Gastrocnemius medialis (tissue), 4 donors: ENCODE measurements around the gene CHCHD3. TPM values are rescaled to one million over a fixed set of nuclear protein-coding genes. Genes with fewer than 3 reads are reported as not detected.

Experiments used
- ATAC-seq, 2 donors: fragments of 150-250 bp; one replicate each; pipeline ENCODE4 v1.9.1; 2016
- DNase-seq, 2 donors: peaks; one replicate each; pipeline ENCODE4 v3.0.0-alpha.2; 2019
- H3K27ac ChIP-seq, 4 donors: fragments of 200-600 bp; sonication (generic); 1 replicate in 1 of 4; 2 replicates in 3 of 4; pipeline ENCODE4 v1.5.1; 2016 to 2018; ENCODE audit warnings: mild to moderate bottlenecking in 2 of 4, moderate library complexity in 1 of 4
- H3K27me3 ChIP-seq, 3 donors: fragments of 200-600 bp; sonication (generic) in 2 of 3; 1 replicate in 1 of 3; 2 replicates in 2 of 3; pipeline versions ENCODE4 v1.5.1 to v1.6.0; 2016 to 2019; ENCODE audit warnings: mild to moderate bottlenecking in 1 of 3, moderate library complexity in 1 of 3
- H3K36me3 ChIP-seq, 2 donors: fragments of 200-600 bp; sonication (generic) in 1 of 2; one replicate each; pipeline ENCODE4 v1.5.1; 2017 to 2018
- H3K4me1 ChIP-seq, 2 donors: fragments of 200-600 bp; sonication (generic) in 1 of 2; one replicate each; pipeline ENCODE4 v1.5.1; 2016 to 2017; ENCODE audit warnings: mild to moderate bottlenecking in 2 of 2
- H3K4me3 ChIP-seq, 4 donors: fragments of 200-600 bp; sonication (generic) in 3 of 4; 1 replicate in 1 of 4; 2 replicates in 3 of 4; pipeline ENCODE4 v1.5.1; 2016 to 2019; ENCODE audit warnings: mild to moderate bottlenecking in 2 of 4
- H3K9me3 ChIP-seq, 3 donors: fragments of 200-600 bp; sonication (generic) in 2 of 3; 1 replicate in 1 of 3; 2 replicates in 2 of 3; pipeline ENCODE4 v1.5.1; 2016 to 2019
- POLR2A ChIP-seq, 2 donors: fragments of 450-650 bp; IDR thresholded peaks; one replicate each; pipeline ENCODE4 v1.6.1; 2017; ENCODE audit warnings: antibody characterized with exemption in 2 of 2, mild to moderate bottlenecking in 2 of 2, moderate library complexity in 2 of 2
- in situ Hi-C, 4 donors: fragments of 200-750 bp; cut with MboI; loops; one replicate each; pipeline versions ENCODE4 v1.15.0 to v1.8.0; 2017; ENCODE audit warnings: low sequenced_read_pairs in 4 of 4
- intact Hi-C: fragments of 100-400 bp; cut with DNase I; formaldehyde crosslinking; loops from one replicate; pipeline ENCODE4 v1.15.1; 2023; ENCODE audit warnings: low total_unique reads
- total RNA-seq, 4 donors: library from RNA; depleted of rRNA; stranded (reverse); fragments of >200 nt; gene quantifications; one replicate each; pipeline versions ENCODE4 v1.1.0 to v1.2.3, GENCODE V29; 2016
- TF ChIP-seq, protein P1 (sequence below), 5 experiments: fragments of 450-650 bp in 3 of 5; fragments of 200-600 bp in 2 of 5; sonication (generic) in 2 of 5; IDR thresholded peaks in 4 of 5; conservative IDR thresholded peaks in 1 of 5; 1 replicate in 4 of 5; 2 replicates in 1 of 5; pipeline ENCODE4 v1.5.1; 2016 to 2019; ENCODE audit warnings: antibody characterized with exemption in 5 of 5, mild to moderate bottlenecking in 3 of 5, moderate library complexity in 3 of 5

Gene CHCHD3
- total RNA-seq, 4 donors from 2014 or later, result 110 to 177 (median 131) TPM

DNA sequence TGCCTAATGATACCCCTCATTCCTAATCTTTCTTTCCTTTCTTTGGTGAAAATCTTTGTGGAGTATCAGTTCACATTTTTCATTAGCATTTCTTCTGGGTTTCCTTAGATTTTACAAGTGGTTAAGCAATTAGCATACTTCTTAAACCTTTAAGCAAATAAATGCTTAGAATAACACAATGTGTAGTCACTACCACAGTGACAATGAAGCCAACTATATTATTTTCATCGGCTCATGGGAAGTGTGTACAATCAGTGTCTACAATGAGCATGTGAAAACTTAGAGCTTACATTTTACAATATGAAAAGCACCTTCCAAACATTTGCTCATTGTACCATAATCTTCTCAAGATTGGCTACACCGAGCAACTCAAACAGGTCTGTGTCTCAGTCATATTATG, 329.5 kb downstream of the CHCHD3 start:
- intact Hi-C loops, result no loop called here
- DNase-seq (no peak), ATAC-seq (no peak)
- H3K4me1 ChIP-seq, result peaks cover 5 to 8% of the 10 kb centered on the region in 2 donors
- TF ChIP-seq, protein P1, sequence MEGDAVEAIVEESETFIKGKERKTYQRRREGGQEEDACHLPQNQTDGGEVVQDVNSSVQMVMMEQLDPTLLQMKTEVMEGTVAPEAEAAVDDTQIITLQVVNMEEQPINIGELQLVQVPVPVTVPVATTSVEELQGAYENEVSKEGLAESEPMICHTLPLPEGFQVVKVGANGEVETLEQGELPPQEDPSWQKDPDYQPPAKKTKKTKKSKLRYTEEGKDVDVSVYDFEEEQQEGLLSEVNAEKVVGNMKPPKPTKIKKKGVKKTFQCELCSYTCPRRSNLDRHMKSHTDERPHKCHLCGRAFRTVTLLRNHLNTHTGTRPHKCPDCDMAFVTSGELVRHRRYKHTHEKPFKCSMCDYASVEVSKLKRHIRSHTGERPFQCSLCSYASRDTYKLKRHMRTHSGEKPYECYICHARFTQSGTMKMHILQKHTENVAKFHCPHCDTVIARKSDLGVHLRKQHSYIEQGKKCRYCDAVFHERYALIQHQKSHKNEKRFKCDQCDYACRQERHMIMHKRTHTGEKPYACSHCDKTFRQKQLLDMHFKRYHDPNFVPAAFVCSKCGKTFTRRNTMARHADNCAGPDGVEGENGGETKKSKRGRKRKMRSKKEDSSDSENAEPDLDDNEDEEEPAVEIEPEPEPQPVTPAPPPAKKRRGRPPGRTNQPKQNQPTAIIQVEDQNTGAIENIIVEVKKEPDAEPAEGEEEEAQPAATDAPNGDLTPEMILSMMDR (IDR thresholded peaks at IDR 0.05 in 4 of 5, conservative IDR thresholded peaks at IDR 0.05 in 1 of 5), result no peak
- TF ChIP-seq POLR2A (IDR thresholded peaks at IDR 0.05), result no peak
- no peak overlapping the region for H3K4me3 ChIP-seq
- no peak overlapping the region for H3K27ac ChIP-seq
- no peaks in the 10 kb centered on the region for H3K27me3 ChIP-seq
- H3K36me3 ChIP-seq, result no peaks in the 10 kb centered on the region
- no peaks in the 10 kb centered on the region for H3K9me3 ChIP-seq
- in situ Hi-C loops, result no loop called here

DNA sequence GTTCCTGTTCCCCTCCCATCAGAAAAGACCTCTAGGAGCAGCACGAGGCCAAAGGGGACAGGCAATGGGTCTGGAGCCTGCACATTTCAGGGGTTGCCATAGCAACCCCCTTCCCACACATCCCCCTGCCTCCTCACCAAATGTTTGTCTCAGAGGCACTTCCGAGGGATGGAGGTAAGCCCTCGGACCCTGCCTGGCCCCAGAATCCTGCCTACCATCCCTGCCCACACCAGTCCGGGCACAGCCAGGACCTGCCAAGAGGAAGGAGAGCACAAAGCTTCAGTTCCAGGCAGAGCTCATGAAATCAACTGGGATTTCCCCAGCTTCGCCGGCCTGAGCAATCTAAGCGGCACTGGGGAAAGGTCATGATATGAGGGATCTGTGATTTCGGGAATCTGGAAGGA, 330.6 kb downstream of the CHCHD3 start:
- no peak for TF ChIP-seq POLR2A (IDR thresholded peaks at IDR 0.05)
- TF ChIP-seq, protein P1 (IDR thresholded peaks at IDR 0.05 in 4 of 5, conservative IDR thresholded peaks at IDR 0.05 in 1 of 5), result no peak
- Histone ChIP-seq H3K36me3 (no peaks in the 10 kb centered on the region), H3K27ac (no peak overlapping the region), H3K4me1 (peaks cover 5 to 8% of the 10 kb centered on the region in 2 donors), H3K9me3 (no peaks in the 10 kb centered on the region), H3K4me3 (no peak overlapping the region), H3K27me3 (no peaks in the 10 kb centered on the region)
- in situ Hi-C loops, result no loop called here
- intact Hi-C loops, result no loop called here
- DNase-seq, result no peak
- ATAC-seq, result no peak

DNA sequence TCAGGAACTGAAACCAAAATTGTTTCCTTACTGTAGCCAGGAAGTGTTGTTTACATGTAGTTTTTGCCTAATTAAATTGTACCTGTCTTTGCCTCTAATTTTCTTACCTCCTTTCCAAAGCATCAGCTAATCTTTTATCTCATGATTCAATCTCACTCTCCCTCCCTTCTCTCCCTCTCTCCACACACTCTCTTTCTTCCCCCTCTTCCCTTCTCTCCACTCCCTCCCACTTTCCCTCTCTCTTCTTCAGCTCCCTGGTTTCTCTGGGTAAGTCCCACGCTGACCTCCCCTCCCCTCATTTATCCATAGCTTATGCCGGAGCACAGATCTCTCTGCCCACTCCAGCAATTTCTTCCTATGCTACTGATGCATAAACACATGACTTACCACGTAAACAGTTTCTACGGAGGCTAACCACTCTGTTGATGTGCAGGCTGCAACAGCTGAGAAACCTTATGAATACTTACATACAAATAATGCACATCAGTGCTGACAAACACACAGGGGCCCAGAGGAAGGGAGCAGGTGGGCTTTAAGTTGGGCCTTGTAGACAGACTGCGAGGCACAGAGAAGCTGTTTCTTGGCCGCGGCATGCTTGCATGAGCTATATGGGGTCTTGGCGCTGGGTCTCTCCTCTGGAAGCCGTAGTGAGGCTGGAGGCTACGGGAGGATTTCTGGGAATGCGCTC, 331.2 kb downstream of the CHCHD3 start:
- Histone ChIP-seq H3K4me3 (no peak overlapping the region), H3K9me3 (no peaks in the 10 kb centered on the region), H3K27me3 (no peaks in the 10 kb centered on the region), H3K36me3 (no peaks in the 10 kb centered on the region), H3K4me1 (peaks cover 5 to 8% of the 10 kb centered on the region in 2 donors), H3K27ac (no peak overlapping the region)
- intact Hi-C loops, result no loop called here
- no peak for TF ChIP-seq POLR2A (IDR thresholded peaks at IDR 0.05)
- TF ChIP-seq, protein P1 (IDR thresholded peaks at IDR 0.05 in 4 of 5, conservative IDR thresholded peaks at IDR 0.05 in 1 of 5), result no peak
- no peak for DNase-seq
- in situ Hi-C loops, result no loop called here
- no peak for ATAC-seq

DNA sequence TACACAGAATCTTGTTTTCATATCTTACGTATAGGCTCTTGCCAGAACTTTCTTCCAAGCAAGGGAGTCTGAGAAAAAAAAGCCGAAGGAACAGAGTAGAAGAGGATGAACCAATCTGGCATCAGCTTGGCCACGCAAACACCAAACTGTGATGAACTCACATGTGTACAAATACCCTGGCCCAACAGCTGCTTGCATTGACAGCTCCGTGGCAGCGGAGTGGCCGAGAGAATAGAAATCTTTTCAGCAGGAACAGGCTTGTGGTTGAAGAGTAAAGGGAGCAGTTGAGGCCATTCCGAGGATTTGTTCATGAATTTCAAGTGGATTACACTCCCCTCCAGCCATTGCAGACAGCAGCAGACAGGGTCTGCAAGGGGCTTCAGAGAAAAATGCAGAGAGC, 331.8 kb downstream of the CHCHD3 start:
- intact Hi-C loops (no loop called here), in situ Hi-C loops (no loop called here)
- Histone ChIP-seq H3K9me3 (no peaks in the 10 kb centered on the region), H3K4me1 (peaks cover 5 to 8% of the 10 kb centered on the region in 2 donors), H3K36me3 (no peaks in the 10 kb centered on the region), H3K4me3 (no peak overlapping the region), H3K27ac (no peak overlapping the region), H3K27me3 (no peaks in the 10 kb centered on the region)
- no peak for TF ChIP-seq POLR2A (IDR thresholded peaks at IDR 0.05)
- TF ChIP-seq, protein P1 (IDR thresholded peaks at IDR 0.05 in 4 of 5, conservative IDR thresholded peaks at IDR 0.05 in 1 of 5), result no peak
- DNase-seq (no peak), ATAC-seq (peak in 1 of 2 donors; percentile 36)

DNA sequence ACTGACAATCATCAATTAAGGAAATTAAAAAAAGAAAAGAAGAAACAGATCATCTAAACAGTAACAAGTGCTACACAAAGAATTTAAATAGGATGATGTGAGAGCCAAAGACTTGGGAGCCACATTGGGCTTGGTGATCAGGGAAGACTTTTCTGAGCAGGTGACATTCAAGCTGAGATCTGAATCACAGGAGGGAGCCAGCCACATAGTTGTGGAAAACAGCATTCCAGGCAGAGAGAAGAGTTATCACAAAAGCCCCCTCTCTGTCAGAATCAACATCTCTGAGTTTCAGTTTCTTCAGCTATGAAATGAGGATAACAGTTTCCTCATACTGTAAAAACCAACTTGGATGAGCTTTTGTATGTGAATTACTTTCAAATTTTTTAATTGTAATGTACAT, 336.4 kb downstream of the CHCHD3 start:
- Histone ChIP-seq H3K9me3 (peaks cover 0 to 12% (median 0%) of the 10 kb centered on the region in 3 donors), H3K27ac (no peak overlapping the region), H3K36me3 (no peaks in the 10 kb centered on the region), H3K4me1 (peaks cover 5 to 14% of the 10 kb centered on the region in 2 donors), H3K4me3 (no peak overlapping the region), H3K27me3 (no peaks in the 10 kb centered on the region)
- no peak for ATAC-seq
- intact Hi-C loops, result no loop called here
- in situ Hi-C loops, result no loop called here
- DNase-seq, result no peak
- TF ChIP-seq POLR2A (IDR thresholded peaks at IDR 0.05), result no peak
- TF ChIP-seq, protein P1 (IDR thresholded peaks at IDR 0.05 in 4 of 5, conservative IDR thresholded peaks at IDR 0.05 in 1 of 5), result no peak
